Calu3 (cell line): ENCODE results near the gene OR6N1. TPM values are rescaled to one million over a fixed set of nuclear protein-coding genes. Genes with fewer than 3 reads are reported as not detected.

Experiments
- BruUV-seq: library from RNA; stranded (reverse); fragments of 400-500 nt; replicated peaks from 2 replicates; lab custom pipeline; 2021; lab: Mats Ljungman, UMichigan
- CTCF ChIA-PET: fragments of 300-600 bp; sonication (Branson Sonifier 250); formaldehyde crosslinking; loops from one replicate; lab custom pipeline; 2022; ENCODE audit warnings: antibody characterized with exemption; lab: Charles Lee
- DNase-seq: peaks from one replicate; pipeline ENCODE4 v3.0.0; 2022
- H3K27ac Mint-ChIP-seq: one replicate; pipeline ENCODE4 v1.8.0; 2022; ENCODE audit warnings: mixed read lengths; ENCODE audit not compliant: unreplicated experiment
- H3K27me3 Mint-ChIP-seq: one replicate; pipeline ENCODE4 v1.8.0; 2022; ENCODE audit warnings: mixed read lengths; ENCODE audit not compliant: unreplicated experiment
- H3K36me3 Mint-ChIP-seq: one replicate; pipeline ENCODE4 v1.8.0; 2022; ENCODE audit warnings: mild to moderate bottlenecking, moderate library complexity, mixed read lengths; ENCODE audit not compliant: insufficient read depth, unreplicated experiment
- H3K4me1 Mint-ChIP-seq: one replicate; pipeline ENCODE4 v1.8.0; 2022; ENCODE audit warnings: mild to moderate bottlenecking, low read depth, mixed read lengths; ENCODE audit not compliant: unreplicated experiment
- H3K4me3 Mint-ChIP-seq: one replicate; pipeline ENCODE4 v1.8.0; 2022; ENCODE audit warnings: mild to moderate bottlenecking, low read depth, moderate library complexity, mixed read lengths; ENCODE audit not compliant: unreplicated experiment
- H3K9me3 Mint-ChIP-seq: one replicate; pipeline ENCODE4 v1.8.0; 2022; ENCODE audit warnings: low read depth, mixed read lengths; ENCODE audit not compliant: unreplicated experiment
- intact Hi-C: fragments of 100-400 bp; cut with micrococcal nuclease; formaldehyde crosslinking; loops from one replicate; pipeline ENCODE4 v1.10.0; 2022; ENCODE audit not compliant: unreplicated experiment
- total RNA-seq: library from RNA; stranded (reverse); gene quantifications from 2 replicates; pipeline ENCODE4 v1.2.3, GENCODE V29; 2022
- TF ChIP-seq, protein P1 (sequence below): fragments of 200-600 bp; IDR thresholded peaks from one replicate; pipeline ENCODE4 v1.8.0; 2022; ENCODE audit warnings: antibody characterized with exemption; ENCODE audit not compliant: unreplicated experiment

Gene OR6N1
- total RNA-seq, 1 experiment from 2014 or later, result not detected

- CTCF ChIA-PET, result no interaction called here
- BruUV-seq, result no TSS peak
- intact Hi-C loops, result loop anchor here (5.0 kb wide), 2 partner anchors 198 to 273 kb away; no protein-coding TSS in a partner anchor
Measured at GRCh38 chr1:158799689-158800088, 27.7 kb upstream of the OR6N1 start.

DNA sequence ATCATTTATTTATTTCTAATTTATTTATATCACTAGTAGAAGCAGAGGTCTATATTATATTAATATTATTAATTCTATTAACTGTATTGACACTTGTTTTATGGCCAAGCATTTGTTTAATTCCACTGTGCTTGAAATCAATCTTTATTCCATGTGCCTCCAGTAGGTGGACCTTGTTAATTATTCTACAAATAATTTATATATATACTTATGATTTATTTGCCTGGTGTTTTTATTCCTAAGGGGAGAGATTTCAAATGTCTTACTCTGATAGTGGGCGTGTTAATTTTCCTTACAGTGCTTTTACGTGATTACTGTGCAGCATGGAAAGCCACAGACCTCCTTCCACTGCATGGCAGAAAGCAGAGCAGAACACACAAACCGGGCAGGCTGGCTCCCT, 26.5 kb upstream of the OR6N1 start:
- Mint-ChIP-seq H3K4me3 (no peak overlapping the region), H3K4me1 (no peaks in the 10 kb centered on the region), H3K36me3 (no peaks in the 10 kb centered on the region), H3K27me3 (peaks cover 73% of the 10 kb centered on the region), H3K9me3 (peaks cover 3% of the 10 kb centered on the region), H3K27ac (no peak overlapping the region)
- intact Hi-C loops, result loop anchor here (5.0 kb wide), 2 partner anchors 199 to 274 kb away; no protein-coding TSS in a partner anchor
- BruUV-seq, result no TSS peak
- TF ChIP-seq, protein P1, sequence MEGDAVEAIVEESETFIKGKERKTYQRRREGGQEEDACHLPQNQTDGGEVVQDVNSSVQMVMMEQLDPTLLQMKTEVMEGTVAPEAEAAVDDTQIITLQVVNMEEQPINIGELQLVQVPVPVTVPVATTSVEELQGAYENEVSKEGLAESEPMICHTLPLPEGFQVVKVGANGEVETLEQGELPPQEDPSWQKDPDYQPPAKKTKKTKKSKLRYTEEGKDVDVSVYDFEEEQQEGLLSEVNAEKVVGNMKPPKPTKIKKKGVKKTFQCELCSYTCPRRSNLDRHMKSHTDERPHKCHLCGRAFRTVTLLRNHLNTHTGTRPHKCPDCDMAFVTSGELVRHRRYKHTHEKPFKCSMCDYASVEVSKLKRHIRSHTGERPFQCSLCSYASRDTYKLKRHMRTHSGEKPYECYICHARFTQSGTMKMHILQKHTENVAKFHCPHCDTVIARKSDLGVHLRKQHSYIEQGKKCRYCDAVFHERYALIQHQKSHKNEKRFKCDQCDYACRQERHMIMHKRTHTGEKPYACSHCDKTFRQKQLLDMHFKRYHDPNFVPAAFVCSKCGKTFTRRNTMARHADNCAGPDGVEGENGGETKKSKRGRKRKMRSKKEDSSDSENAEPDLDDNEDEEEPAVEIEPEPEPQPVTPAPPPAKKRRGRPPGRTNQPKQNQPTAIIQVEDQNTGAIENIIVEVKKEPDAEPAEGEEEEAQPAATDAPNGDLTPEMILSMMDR, result peak; percentile 44
- CTCF ChIA-PET, result no interaction called here
- DNase-seq, result no peak

More at GRCh38 chr1:158799689-158800088, 27.7 kb upstream of the OR6N1 start:
- Mint-ChIP-seq H3K4me3 (no peak overlapping the region), H3K27me3 (peaks cover 67% of the 10 kb centered on the region), H3K36me3 (no peaks in the 10 kb centered on the region), H3K9me3 (peaks cover 3% of the 10 kb centered on the region), H3K4me1 (no peaks in the 10 kb centered on the region), H3K27ac (no peak overlapping the region)
- DNase-seq, result no peak
- TF ChIP-seq, protein P1, result no peak

- Mint-ChIP-seq H3K4me1 (no peaks in the 10 kb centered on the region), H3K36me3 (no peaks in the 10 kb centered on the region), H3K9me3 (peaks cover 2% of the 10 kb centered on the region), H3K27me3 (peaks cover 40% of the 10 kb centered on the region), H3K4me3 (no peak overlapping the region), H3K27ac (no peak overlapping the region)
- no peak for DNase-seq
- intact Hi-C loops, result no loop called here
- no TSS peak for BruUV-seq
- CTCF ChIA-PET, result no interaction called here
- TF ChIP-seq, protein P1, result no peak
Measured at GRCh38 chr1:158794247-158794646, 22.3 kb upstream of the OR6N1 start.

DNA sequence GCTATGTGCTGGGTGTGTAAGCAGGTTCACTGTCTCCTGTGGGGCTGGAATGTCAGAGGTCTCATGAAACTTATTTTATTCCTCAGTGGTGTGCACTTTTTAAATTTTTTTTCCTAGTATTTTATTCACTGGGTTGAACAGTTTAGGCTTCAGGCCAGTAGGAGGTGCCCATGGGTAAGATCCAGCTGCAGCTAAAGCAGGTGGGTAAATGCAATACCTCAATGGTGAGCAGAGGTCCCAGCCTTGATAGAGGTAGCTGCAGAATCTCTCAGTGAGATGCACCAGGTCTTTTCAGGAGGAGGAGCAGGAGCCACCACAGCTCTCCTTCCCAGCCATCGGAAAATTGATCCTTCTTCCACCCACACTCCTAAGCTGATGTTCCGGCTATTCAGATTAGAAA, 21.6 kb upstream of the OR6N1 start:
- Mint-ChIP-seq H3K4me1 (no peaks in the 10 kb centered on the region), H3K27ac (no peak overlapping the region), H3K9me3 (peaks cover 2% of the 10 kb centered on the region), H3K4me3 (no peak overlapping the region), H3K36me3 (no peaks in the 10 kb centered on the region), H3K27me3 (peaks cover 40% of the 10 kb centered on the region)
- TF ChIP-seq, protein P1, result no peak
- intact Hi-C loops, result no loop called here
- CTCF ChIA-PET, result no interaction called here
- BruUV-seq, result no TSS peak
- DNase-seq, result no peak
